ENCODE results near the gene PSMD9. TPM values are rescaled to one million over a fixed set of nuclear protein-coding genes. Genes with fewer than 3 reads are reported as not detected.
"Not testable (repeated sequence)": the region's sequence is repeated elsewhere in the genome, so short reads cannot be mapped to it uniquely, and the experiment has no call there.

Gene PSMD9
- total RNA-seq, 1 experiment from 2014 or later = 55.5 TPM

GRCh38 chr12:121869229-121869628, 19.4 kb upstream of the PSMD9 start:
- RAD21 ChIA-PET (ENCODE audit: low non-redundant PET in 1 of 2, low total read pairs in 2 of 2, uncharacterized antibody in 2 of 2, unreplicated experiment in 2 of 2); H3K36me3 ChIP-seq (ENCODE audit: control insufficient read depth in 1 of 2, insufficient read depth in 2 of 2, low read length in 2 of 2); H3K4me2 ChIP-seq (ENCODE audit: low read length); H3K9ac ChIP-seq (ENCODE audit: low read length); H3K27ac ChIP-seq (ENCODE audit: low read depth, low read length); POLR2A ChIA-PET; H4K20me1 ChIP-seq (ENCODE audit: insufficient read depth); CTCF ChIA-PET; ATAC-seq; DNase-seq (ENCODE audit: low read depth, low spot score); H2AFZ ChIP-seq (ENCODE audit: low read depth, low read length, poor library complexity, severe bottlenecking); H3K4me3 ChIP-seq (replicated peaks in 1 of 2; ENCODE audit: low read depth in 1 of 2, low read length in 2 of 2); BruUV-seq (replicated peaks); intact Hi-C loops (cut with micrococcal nuclease); H3K4me1 ChIP-seq (ENCODE audit: control insufficient read depth in 1 of 2, insufficient read depth in 2 of 2, low read length in 2 of 2); H3K79me2 ChIP-seq (ENCODE audit: insufficient read depth, low read length); H3K9me2 ChIP-seq (ENCODE audit: insufficient read depth); H3K9me3 ChIP-seq (ENCODE audit: control insufficient read depth in 1 of 2, insufficient read depth in 1 of 2, low read depth in 1 of 2, low read length in 2 of 2); H3K27me3 ChIP-seq (ENCODE audit: insufficient read depth, low read length): not testable (repeated sequence)

GRCh38 chr12:121871467-121871866, 17.1 kb upstream of the PSMD9 start:
- peaks cover 0 to 5% of the 10 kb centered on the region in 2 experiments; a peak in 1 of 4 replicates for H3K4me1 ChIP-seq (ENCODE audit: control insufficient read depth in 1 of 2, insufficient read depth in 2 of 2, low read length in 2 of 2)
- ChIA-PET POLR2A (interaction anchor here (0.9 kb wide), 1 partner anchor 9 kb away, joined by 3 read pairs; no protein-coding TSS in a partner anchor), CTCF (no interaction called here), RAD21 (ENCODE audit: low non-redundant PET in 1 of 2, low total read pairs in 2 of 2, uncharacterized antibody in 2 of 2, unreplicated experiment in 2 of 2) (no interaction called here)
- no peaks in the 10 kb centered on the region for H3K9me2 ChIP-seq (ENCODE audit: insufficient read depth)
- no peak overlapping the region for H3K9ac ChIP-seq (ENCODE audit: low read length)
- no TSS peak for BruUV-seq (replicated peaks)
- no peaks in the 10 kb centered on the region for H3K27me3 ChIP-seq (ENCODE audit: insufficient read depth, low read length)
- H2AFZ ChIP-seq (ENCODE audit: low read depth, low read length, poor library complexity, severe bottlenecking) = no peak overlapping the region
- TF ChIP-seq RAD21 (IDR thresholded peaks at IDR 0.05; ENCODE audit: low read depth) (no peak), ATF3 (IDR thresholded peaks at IDR 0.05) (no peak), POLR2A (IDR thresholded peaks at IDR 0.05; ENCODE audit: borderline replicate concordance, extremely low read depth, insufficient read depth, insufficient read length) (no peak), EGR1 (IDR thresholded peaks at IDR 0.05; ENCODE audit: low read depth) (no peak), SIN3A (IDR thresholded peaks at IDR 0.05; ENCODE audit: low read depth) (no peak), ELF1 (IDR thresholded peaks at IDR 0.05; ENCODE audit: borderline replicate concordance, low read depth) (no peak)
- DNase-seq (ENCODE audit: low read depth, low spot score) = no peak
- no peaks in the 10 kb centered on the region for H3K79me2 ChIP-seq (ENCODE audit: insufficient read depth, low read length)
- H3K36me3 ChIP-seq (ENCODE audit: control insufficient read depth in 1 of 2, insufficient read depth in 2 of 2, low read length in 2 of 2) = no peaks in the 10 kb centered on the region
- no peak overlapping the region for H3K4me3 ChIP-seq (replicated peaks in 1 of 2; ENCODE audit: low read depth in 1 of 2, low read length in 2 of 2)
- intact Hi-C loops (cut with micrococcal nuclease) = no loop called here
- H3K27ac ChIP-seq (ENCODE audit: low read depth, low read length) = no peak overlapping the region
- H3K9me3 ChIP-seq (ENCODE audit: control insufficient read depth in 1 of 2, insufficient read depth in 1 of 2, low read depth in 1 of 2, low read length in 2 of 2) = no peaks in the 10 kb centered on the region
- H3K4me2 ChIP-seq (ENCODE audit: low read length) = no peak overlapping the region
- no peaks in the 10 kb centered on the region for H4K20me1 ChIP-seq (ENCODE audit: insufficient read depth)
- no peak for ATAC-seq

All from HCT116 (cell line).